SK-N-DZ (cell line): ENCODE data around the gene YTHDC1.
A peak's percentile ranks its signal among the peaks of the same experiment; 100 is the strongest.

Experiments
- DNase-seq: peaks from one replicate; pipeline ENCODE4 v3.0.0-alpha.2; 2015; ENCODE audit warnings: low spot score

Gene YTHDC1

GRCh38 chr4:68359508-68359907 lies 9.6 kb upstream of the YTHDC1 start:
- DNase-seq: no peak

GRCh38 chr4:68358988-68359387 lies 9.1 kb upstream of the YTHDC1 start:
- no peak for DNase-seq

- no peak for DNase-seq
Observed at GRCh38 chr4:68352791-68353190, 2.9 kb upstream of the YTHDC1 start.

- DNase-seq: peak; percentile 17
Observed at GRCh38 chr4:68349279-68349648, 626 bp downstream of the YTHDC1 start.

GRCh38 chr4:68348577-68348976 lies 1.3 kb downstream of the YTHDC1 start:
- DNase-seq: no peak

- DNase-seq: no peak
Observed at GRCh38 chr4:68347845-68348244, 2.0 kb downstream of the YTHDC1 start.

- DNase-seq: no peak
Observed at GRCh38 chr4:68346461-68346860, 3.4 kb downstream of the YTHDC1 start.

GRCh38 chr4:68344785-68345184 lies 5.1 kb downstream of the YTHDC1 start:
- DNase-seq: no peak

GRCh38 chr4:68344049-68344448 lies 5.8 kb downstream of the YTHDC1 start:
- no peak for DNase-seq

- no peak for DNase-seq
Observed at GRCh38 chr4:68342134-68342533, 7.8 kb downstream of the YTHDC1 start.

- DNase-seq: no peak
Observed at GRCh38 chr4:68338625-68339024, 11.3 kb downstream of the YTHDC1 start.

GRCh38 chr4:68337522-68337921 lies 12.4 kb downstream of the YTHDC1 start:
- no peak for DNase-seq

- no peak for DNase-seq
Observed at GRCh38 chr4:68337004-68337403, 12.9 kb downstream of the YTHDC1 start.

GRCh38 chr4:68336530-68336929 lies 13.4 kb downstream of the YTHDC1 start:
- no peak for DNase-seq

- DNase-seq: no peak
Observed at GRCh38 chr4:68326141-68326540, 23.7 kb downstream of the YTHDC1 start.

- DNase-seq: no peak
Observed at GRCh38 chr4:68324519-68325262, 25.2 kb downstream of the YTHDC1 start.

- DNase-seq: no peak
Observed at GRCh38 chr4:68319040-68319439, 30.9 kb downstream of the YTHDC1 start.

GRCh38 chr4:68316193-68316969 lies 33.5 kb downstream of the YTHDC1 start:
- no peak for DNase-seq

- no peak for DNase-seq
Observed at GRCh38 chr4:68310651-68311247, 39.1 kb downstream of the YTHDC1 start.

GRCh38 chr4:68304731-68305130 lies 45.2 kb downstream of the YTHDC1 start:
- no peak for DNase-seq

- no peak for DNase-seq
Observed at GRCh38 chr4:68299492-68300457, 50.1 kb downstream of the YTHDC1 start.

GRCh38 chr4:68297137-68297536 lies 52.8 kb downstream of the YTHDC1 start:
- no peak for DNase-seq
